UCSD-AML1 (cell line): Measurements from ENCODE around the gene STOX1.
"Not testable (repeated sequence)": the region's sequence is repeated elsewhere in the genome, so short reads cannot be mapped to it uniquely, and the experiment has no call there.

Experiments
- DNase-seq: peaks from one replicate; lab custom pipeline; 2025; ENCODE audit not compliant: unreplicated experiment; lab: John Stamatoyannopoulos, UW

Gene STOX1

GRCh38 chr10:68829521-68829920 is 2.2 kb downstream of the STOX1 start:
- no peak for DNase-seq

GRCh38 chr10:68829952-68830351 is 2.6 kb downstream of the STOX1 start:
- DNase-seq = no peak

GRCh38 chr10:68831961-68832455 is 4.7 kb downstream of the STOX1 start:
- no peak for DNase-seq

- no peak for DNase-seq
These were observed 5.3 kb downstream of the STOX1 start for GRCh38 chr10:68832601-68833000.

- no peak for DNase-seq
These were observed 10.4 kb downstream of the STOX1 start for GRCh38 chr10:68837626-68838322.

- DNase-seq = not testable (repeated sequence)
These were observed 13.3 kb downstream of the STOX1 start for GRCh38 chr10:68840650-68841049.

GRCh38 chr10:68848281-68848680 is 20.9 kb downstream of the STOX1 start:
- DNase-seq = no peak

- no peak for DNase-seq
These were observed 21.5 kb downstream of the STOX1 start for GRCh38 chr10:68848806-68849205.

- no peak for DNase-seq
These were observed 29.0 kb downstream of the STOX1 start for GRCh38 chr10:68856352-68856751.

- DNase-seq = no peak
These were observed 29.7 kb downstream of the STOX1 start for GRCh38 chr10:68857005-68857404.

GRCh38 chr10:68861253-68861652 is 33.9 kb downstream of the STOX1 start:
- DNase-seq = no peak

- DNase-seq = no peak
These were observed 37.3 kb downstream of the STOX1 start for GRCh38 chr10:68864611-68865010.

GRCh38 chr10:68868173-68868572 is 40.8 kb downstream of the STOX1 start:
- DNase-seq = not testable (repeated sequence)

- no peak for DNase-seq
These were observed 42.3 kb downstream of the STOX1 start for GRCh38 chr10:68869623-68870022.

- DNase-seq = no peak
These were observed 42.7 kb downstream of the STOX1 start for GRCh38 chr10:68870061-68870460.

GRCh38 chr10:68870545-68871104 is 43.3 kb downstream of the STOX1 start:
- no peak for DNase-seq

GRCh38 chr10:68871105-68871711 is 43.9 kb downstream of the STOX1 start:
- no peak for DNase-seq

- no peak for DNase-seq
These were observed 44.5 kb downstream of the STOX1 start for GRCh38 chr10:68871731-68872342.

- no peak for DNase-seq
These were observed 49.2 kb downstream of the STOX1 start for GRCh38 chr10:68876246-68877138.

GRCh38 chr10:68877482-68878110 is 50.3 kb downstream of the STOX1 start:
- DNase-seq = no peak
